K562 (cell line): ENCODE results near the gene NINL. TPM values are rescaled to one million over a fixed set of nuclear protein-coding genes. Genes with fewer than 3 reads are reported as not detected.
"Not testable (repeated sequence)": the region's sequence is repeated elsewhere in the genome, so short reads cannot be mapped to it uniquely, and the experiment has no call there.

Source experiments
- ATAC-seq: fragments of 200-7000 bp; cut with Tn5 transposase; 3 replicates; pipeline ENCODE4 v1.9.1; 2020; ENCODE audit warnings: moderate library complexity
- BruUV-seq: library from RNA; stranded (reverse); fragments of 400-500 nt; replicated peaks from 2 replicates; lab custom pipeline; 2021; lab: Mats Ljungman, UMichigan
- CTCF ChIA-PET: fragments of 300-600 bp; formaldehyde crosslinking; extraction: SDS; loops from one replicate; lab custom pipeline; 2021; ENCODE audit warnings: low intra/inter-chr PET ratio; lab: Yijun Ruan, JAX
- POLR2A ChIA-PET: fragments of 300-600, 350-650 bp; sonication (Branson Sonifier 250); formaldehyde crosslinking; extraction: SDS; loops from one replicate; lab custom pipeline; 2021; ENCODE audit warnings: antibody characterized with exemption, inconsistent platforms; lab: Yijun Ruan, JAX
- DNase-seq, 4 experiments: peaks; one replicate each; pipeline versions ENCODE4 v3.0.0 to v3.0.0-alpha.2; 2011 to 2018; ENCODE audit warnings: low spot score in 3 of 4, mixed read lengths in 3 of 4; ENCODE audit errors: extremely low read depth in 1 of 4
- FAIRE-seq: peaks from 2 replicates; lab custom pipeline; 2011; peaks lifted over from hg19 to GRCh38; lab: Jason Lieb, UNC
- H2AFZ ChIP-seq: 2 replicates; pipeline ENCODE4 v1.6.0; 2011; ENCODE audit warnings: low read depth, low read length, control low read depth, inconsistent platforms
- H3K27ac ChIP-seq: fragments of 200-600 bp; 3 replicates; pipeline ENCODE4 v1.8.0; 2011; ENCODE audit warnings: low read depth, mild to moderate bottlenecking, control low read depth, inconsistent platforms, low read length, moderate library complexity, mixed read lengths; ENCODE audit errors: extremely low read depth
- H3K27me3 ChIP-seq, 2 experiments: fragments of 300-600 bp in 1 of 2; 2 replicates in 1 of 2; 3 replicates in 1 of 2; pipeline versions ENCODE4 v1.6.0 to v1.8.0; 2011; ENCODE audit warnings: inconsistent platforms in 2 of 2, low read length in 2 of 2, mild to moderate bottlenecking in 1 of 2, mixed read lengths in 1 of 2, moderate library complexity in 1 of 2; ENCODE audit not compliant: control insufficient read depth in 2 of 2, insufficient read depth in 2 of 2
- H3K36me3 ChIP-seq: fragments of 300-600 bp; 3 replicates; pipeline ENCODE4 v1.8.0; 2011; ENCODE audit warnings: mild to moderate bottlenecking, low read length, inconsistent platforms; ENCODE audit not compliant: control insufficient read depth, insufficient read depth
- H3K4me1 ChIP-seq, 2 experiments: fragments of 200-600 bp in 1 of 2; replicated peaks in 1 of 2; 2 replicates in 1 of 2; 3 replicates in 1 of 2; pipeline versions ENCODE4 v1.5.1 to v1.8.0; 2011; ENCODE audit warnings: inconsistent platforms in 2 of 2, low read length in 2 of 2, mild to moderate bottlenecking in 1 of 2, mixed read lengths in 1 of 2, moderate library complexity in 1 of 2; ENCODE audit not compliant: control insufficient read depth in 2 of 2, insufficient read depth in 2 of 2
- H3K4me2 ChIP-seq: 2 replicates; pipeline ENCODE4 v1.6.1; 2011; ENCODE audit warnings: low read length, control low read depth, inconsistent platforms, mixed read lengths; ENCODE audit not compliant: insufficient read depth
- H3K4me3 ChIP-seq: fragments of 200-600 bp; sonication (generic), shearing (Covaris generic); 2 replicates; pipeline ENCODE4 v1.5.1; 2016; ENCODE audit warnings: control low read depth, inconsistent platforms
- H3K79me2 ChIP-seq: fragments of 200-600 bp; 3 replicates; pipeline ENCODE4 v1.8.0; 2011; ENCODE audit warnings: low read length, inconsistent platforms; ENCODE audit not compliant: control insufficient read depth, insufficient read depth
- H3K9ac ChIP-seq, 2 experiments: 2 replicates each; pipeline versions ENCODE4 v1.6.0 to v1.6.1; 2011; ENCODE audit warnings: low read depth in 2 of 2, low read length in 2 of 2, control low read depth in 1 of 2, inconsistent platforms in 1 of 2, mild to moderate bottlenecking in 1 of 2, mixed read lengths in 1 of 2; ENCODE audit not compliant: insufficient read depth in 1 of 2
- H3K9me1 ChIP-seq: one replicate; pipeline ENCODE4 v1.6.0; 2011; ENCODE audit warnings: inconsistent platforms, mild to moderate bottlenecking, low read length, moderate library complexity; ENCODE audit not compliant: control insufficient read depth, insufficient read depth
- H3K9me3 ChIP-seq: replicated peaks from 2 replicates; pipeline ENCODE4 v1.5.1; 2011; ENCODE audit warnings: low read depth, low read length, inconsistent platforms; ENCODE audit not compliant: control insufficient read depth, insufficient read depth
- H4K20me1 ChIP-seq: replicated peaks from 2 replicates; pipeline ENCODE4 v1.6.1; 2011; ENCODE audit warnings: low read length, inconsistent platforms, mixed read lengths; ENCODE audit not compliant: control insufficient read depth, insufficient read depth
- MAX ChIP-seq: sonication (generic); formaldehyde crosslinking; IDR thresholded peaks from 2 replicates; pipeline ENCODE4 v1.9.0; 2022; ENCODE audit warnings: mild to moderate bottlenecking, missing genetic modification reagents
- ZBTB33 ChIP-seq: sonication (generic); formaldehyde crosslinking; IDR thresholded peaks from 2 replicates; pipeline ENCODE4 v1.8.1; 2023; ENCODE audit warnings: mild to moderate bottlenecking, missing genetic modification reagents
- WGBS: fragments of 100-300 bp; shearing (Covaris generic); methylation state at CpG from one replicate; pipeline ENCODE4 v1.1.6; 2016; ENCODE audit warnings: low coverage, mixed read lengths; ENCODE audit not compliant: insufficient coverage; ENCODE audit errors: missing lambda C conversion rate; 5-methylcytosine and 5-hydroxymethylcytosine counted together
- in situ Hi-C: fragments of 300-500 bp; cut with MboI; formaldehyde crosslinking; loops from 4 replicates; pipeline ENCODE4 v1.15.0; 2018; ENCODE audit warnings: inconsistent platforms, mixed read lengths
- intact Hi-C: fragments of 100-400 bp; cut with micrococcal nuclease; formaldehyde crosslinking; loops from 2 replicates; pipeline ENCODE4 v1.14.2; 2022
- polyA plus RNA-seq, 8 experiments: library from polyadenylated mRNA; depleted of rRNA in 4 of 8; stranded (reverse) in 5 of 8; unstranded in 3 of 8; fragments of >200 nt; fragmentation: Nextera tagmentation in 2 of 8; fragmentation: Illumina TruSeq in 1 of 8; extraction: Ambion mirVana in 2 of 8; extraction: Trizol in 1 of 8; gene quantifications; 2 replicates each; pipeline versions ENCODE4 v1.2.1 to v1.2.3, GENCODE V29; 2011 to 2014; ENCODE audit warnings: inconsistent platforms in 1 of 8, missing spikeins in 1 of 8
- total RNA-seq, 7 experiments: library from RNA; depleted of rRNA in 6 of 7; stranded (reverse); fragments of >200 nt in 6 of 7; fragmentation: Illumina TruSeq in 2 of 7; extraction: Trizol in 2 of 7; gene quantifications; 2 replicates each; pipeline versions ENCODE4 v1.2.1 to v1.2.3, GENCODE V29; 2011 to 2021; ENCODE audit warnings: low replicate concordance in 1 of 7

NINL gene
- total and polyA plus RNA-seq, 9 of the 15 experiments (the other 6 are each of a cell fraction or from before 2014, with no cell fraction given), result 0.03 to 0.22 (median 0.05) TPM; not detected in 5

GRCh38 chr20:25602914-25603309 lies 17.6 kb upstream of the NINL start:
- H3K4me3 ChIP-seq, H3K9me3 ChIP-seq, H3K9me1 ChIP-seq, H3K9ac ChIP-seq, POLR2A ChIA-PET, H3K4me1 ChIP-seq, H3K36me3 ChIP-seq, H4K20me1 ChIP-seq, BruUV-seq, in situ Hi-C loops, CTCF ChIA-PET, H3K27ac ChIP-seq, ATAC-seq, H3K27me3 ChIP-seq, intact Hi-C loops, H3K4me2 ChIP-seq, H2AFZ ChIP-seq, DNase-seq, FAIRE-seq, H3K79me2 ChIP-seq: not testable (repeated sequence)
- 14% methylated on average over 1 of the region's 9 CpGs for WGBS

- intact Hi-C loops, H3K27me3 ChIP-seq, FAIRE-seq, H3K9me3 ChIP-seq, H2AFZ ChIP-seq, H3K9me1 ChIP-seq, H3K4me2 ChIP-seq, in situ Hi-C loops, H3K4me3 ChIP-seq, ATAC-seq, POLR2A ChIA-PET, H3K4me1 ChIP-seq, CTCF ChIA-PET, DNase-seq, H3K9ac ChIP-seq, H3K27ac ChIP-seq, H3K79me2 ChIP-seq, H4K20me1 ChIP-seq, BruUV-seq, H3K36me3 ChIP-seq: not testable (repeated sequence)
- TF ChIP-seq ZBTB33 (peak; percentile 44; the same call in 1 of the 2 replicates), MAX (CRISPR knock-in tag) (peak; percentile 62; the same call in 1 of the 2 replicates)
- WGBS, result 61% methylated on average over 4 of the region's 39 CpGs
Observed at GRCh38 chr20:25602191-25602913, 17.0 kb upstream of the NINL start.
